DND-41 (cell line): ENCODE data around the gene NEGR1.

Experiments used
- CTCF ChIP-seq: IDR thresholded peaks from 2 replicates; pipeline ENCODE4 v1.5.1; 2012; ENCODE audit warnings: borderline replicate concordance, low read length, moderate library complexity, mild to moderate bottlenecking; ENCODE audit not compliant: poor library complexity, severe bottlenecking; ENCODE audit errors: extremely low read depth
- EZH2 ChIP-seq: IDR thresholded peaks from 3 replicates; pipeline ENCODE4 v1.6.1; 2012; ENCODE audit warnings: borderline replicate concordance, low read depth, mild to moderate bottlenecking, moderate library complexity, low read length, inconsistent platforms; ENCODE audit not compliant: severe bottlenecking

- TF ChIP-seq EZH2 (no peak), CTCF (no peak)
Measured at GRCh38 chr1:71438626-71439025, 843.7 kb downstream of the NEGR1 start.
